SHP77 treated with DMSO at 0.1 percent for 48 hours (cell line): ENCODE measurements around the gene CHD9.
A peak's percentile ranks its signal among the peaks of the same experiment; 100 is the strongest.
"Not testable (repeated sequence)": the region's sequence is repeated elsewhere in the genome, so short reads cannot be mapped to it uniquely, and the experiment has no call there.

Source experiments
- DNase-seq: peaks from one replicate; lab custom pipeline; 2025; lab: John Stamatoyannopoulos, UW

Gene CHD9

GRCh38 chr16:53207810-53208752 is 153.3 kb downstream of the CHD9 start:
- DNase-seq = peak; percentile 89

GRCh38 chr16:53209429-53209828 is 154.6 kb downstream of the CHD9 start:
- DNase-seq = no peak

- DNase-seq = no peak
Observed at GRCh38 chr16:53209877-53210276, 155.1 kb downstream of the CHD9 start.

GRCh38 chr16:53211253-53211652 is 156.5 kb downstream of the CHD9 start:
- no peak for DNase-seq

- no peak for DNase-seq
Observed at GRCh38 chr16:53212893-53213223, 158.1 kb downstream of the CHD9 start.

GRCh38 chr16:53213542-53213941 is 158.8 kb downstream of the CHD9 start:
- no peak for DNase-seq

GRCh38 chr16:53216798-53217197 is 162.0 kb downstream of the CHD9 start:
- DNase-seq = no peak

GRCh38 chr16:53219371-53219770 is 164.6 kb downstream of the CHD9 start:
- DNase-seq = no peak

GRCh38 chr16:53219795-53220454 is 165.1 kb downstream of the CHD9 start:
- no peak for DNase-seq

- DNase-seq = no peak
Observed at GRCh38 chr16:53220585-53220984, 165.8 kb downstream of the CHD9 start.

GRCh38 chr16:53224951-53225533 is 170.3 kb downstream of the CHD9 start:
- no peak for DNase-seq

GRCh38 chr16:53232826-53233529 is 178.2 kb downstream of the CHD9 start:
- DNase-seq = no peak

GRCh38 chr16:53234836-53235235 is 180.0 kb downstream of the CHD9 start:
- no peak for DNase-seq

GRCh38 chr16:53235851-53236250 is 181.1 kb downstream of the CHD9 start:
- DNase-seq = no peak

GRCh38 chr16:53249331-53249730 is 194.5 kb downstream of the CHD9 start:
- DNase-seq = no peak

GRCh38 chr16:53257001-53257400 is 202.2 kb downstream of the CHD9 start:
- DNase-seq = no peak

GRCh38 chr16:53258809-53259208 is 204.0 kb downstream of the CHD9 start:
- no peak for DNase-seq

GRCh38 chr16:53261276-53261675 is 206.5 kb downstream of the CHD9 start:
- no peak for DNase-seq

GRCh38 chr16:53262645-53263044 is 207.9 kb downstream of the CHD9 start:
- no peak for DNase-seq

- no peak for DNase-seq
Observed at GRCh38 chr16:53266156-53266555, 211.4 kb downstream of the CHD9 start.

- DNase-seq = not testable (repeated sequence)
Observed at GRCh38 chr16:53278498-53278897, 223.7 kb downstream of the CHD9 start.

GRCh38 chr16:53281280-53281679 is 226.5 kb downstream of the CHD9 start:
- no peak for DNase-seq
